SW480 (cell line): Measurements from ENCODE around the gene ETFBKMT.
A peak's percentile ranks its signal among the peaks of the same experiment; 100 is the strongest.
"Not testable (repeated sequence)": the region's sequence is repeated elsewhere in the genome, so short reads cannot be mapped to it uniquely, and the experiment has no call there.

ENCODE experiments used
- DNase-seq: peaks from one replicate; pipeline ENCODE4 v3.0.0-alpha.2; 2016; ENCODE audit warnings: low spot score

ETFBKMT gene

GRCh38 chr12:31655792-31656191 is 3.7 kb upstream of the ETFBKMT start:
- no peak for DNase-seq

GRCh38 chr12:31658471-31659086 is 909 bp upstream of the ETFBKMT start:
- no peak for DNase-seq

- DNase-seq = no peak
Observed at GRCh38 chr12:31662176-31662849, 2.8 kb downstream of the ETFBKMT start.

- no peak for DNase-seq
Observed at GRCh38 chr12:31663576-31663975, 4.1 kb downstream of the ETFBKMT start.

- no peak for DNase-seq
Observed at GRCh38 chr12:31664038-31664437, 4.5 kb downstream of the ETFBKMT start.

GRCh38 chr12:31669020-31669419 is 9.5 kb downstream of the ETFBKMT start:
- no peak for DNase-seq

GRCh38 chr12:31669582-31669981 is 10.1 kb downstream of the ETFBKMT start:
- DNase-seq = not testable (repeated sequence)

GRCh38 chr12:31672521-31672920 is 13.0 kb downstream of the ETFBKMT start:
- DNase-seq = no peak

GRCh38 chr12:31682136-31682962 is 22.9 kb downstream of the ETFBKMT start:
- peak; percentile 73 for DNase-seq

- no peak for DNase-seq
Observed at GRCh38 chr12:31685801-31686200, 26.3 kb downstream of the ETFBKMT start.

GRCh38 chr12:31687101-31687527 is 27.6 kb downstream of the ETFBKMT start:
- no peak for DNase-seq

- not testable (repeated sequence) for DNase-seq
Observed at GRCh38 chr12:31689921-31690320, 30.4 kb downstream of the ETFBKMT start.

- DNase-seq = peak; percentile 12
Observed at GRCh38 chr12:31702047-31702446, 42.6 kb downstream of the ETFBKMT start.

GRCh38 chr12:31705621-31706020 is 46.1 kb downstream of the ETFBKMT start:
- no peak for DNase-seq

GRCh38 chr12:31708118-31708517 is 48.6 kb downstream of the ETFBKMT start:
- DNase-seq = not testable (repeated sequence)

GRCh38 chr12:31710021-31710818 is 50.7 kb downstream of the ETFBKMT start:
- DNase-seq = no peak

- DNase-seq = no peak
Observed at GRCh38 chr12:31712877-31713276, 53.4 kb downstream of the ETFBKMT start.

GRCh38 chr12:31714406-31715271 is 55.2 kb downstream of the ETFBKMT start:
- DNase-seq = no peak

- no peak for DNase-seq
Observed at GRCh38 chr12:31715283-31715825, 55.9 kb downstream of the ETFBKMT start.

- DNase-seq = not testable (repeated sequence)
Observed at GRCh38 chr12:31716998-31717397, 57.5 kb downstream of the ETFBKMT start.
